GM12864 (cell line): Measurements from ENCODE around the gene SLAMF6.

Experiments
- DNase-seq: peaks from one replicate; pipeline ENCODE4 v3.0.0-alpha.2; 2011; ENCODE audit warnings: low read depth
- H3K4me3 ChIP-seq: 2 replicates; pipeline ENCODE4 v1.5.1; 2011; ENCODE audit warnings: mild to moderate bottlenecking, low read depth, low read length, control low read depth
- TF ChIP-seq, protein P1 (sequence below): IDR thresholded peaks from 2 replicates; pipeline ENCODE4 v1.5.1; 2011; ENCODE audit warnings: low read depth, mild to moderate bottlenecking, moderate library complexity, low read length, control low read depth, inconsistent platforms; ENCODE audit errors: missing control alignments

SLAMF6 gene

DNA sequence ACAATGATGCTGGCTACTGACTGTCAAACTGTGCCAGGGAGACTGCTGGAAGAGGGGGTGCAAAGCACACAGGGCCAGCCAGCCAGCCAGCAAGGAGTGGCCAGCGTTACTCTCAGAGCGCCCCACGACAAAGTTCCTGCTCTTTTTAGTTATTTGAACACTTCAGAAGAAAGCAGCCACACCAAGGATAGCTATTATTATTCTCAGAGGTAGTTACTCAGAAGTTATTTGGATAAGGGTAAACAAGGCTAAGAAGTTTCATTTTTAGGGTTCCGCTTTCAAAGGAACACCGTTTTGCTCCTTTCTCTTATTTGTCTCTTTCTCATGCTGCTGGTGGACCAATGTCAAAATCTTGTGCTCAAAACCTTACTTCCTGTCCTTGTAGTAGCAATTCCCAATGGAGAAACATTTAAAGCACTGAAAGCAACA, 62.8 kb downstream of the SLAMF6 start:
- no peak overlapping the region for H3K4me3 ChIP-seq
- DNase-seq, result peak; percentile 41
- TF ChIP-seq, protein P1, sequence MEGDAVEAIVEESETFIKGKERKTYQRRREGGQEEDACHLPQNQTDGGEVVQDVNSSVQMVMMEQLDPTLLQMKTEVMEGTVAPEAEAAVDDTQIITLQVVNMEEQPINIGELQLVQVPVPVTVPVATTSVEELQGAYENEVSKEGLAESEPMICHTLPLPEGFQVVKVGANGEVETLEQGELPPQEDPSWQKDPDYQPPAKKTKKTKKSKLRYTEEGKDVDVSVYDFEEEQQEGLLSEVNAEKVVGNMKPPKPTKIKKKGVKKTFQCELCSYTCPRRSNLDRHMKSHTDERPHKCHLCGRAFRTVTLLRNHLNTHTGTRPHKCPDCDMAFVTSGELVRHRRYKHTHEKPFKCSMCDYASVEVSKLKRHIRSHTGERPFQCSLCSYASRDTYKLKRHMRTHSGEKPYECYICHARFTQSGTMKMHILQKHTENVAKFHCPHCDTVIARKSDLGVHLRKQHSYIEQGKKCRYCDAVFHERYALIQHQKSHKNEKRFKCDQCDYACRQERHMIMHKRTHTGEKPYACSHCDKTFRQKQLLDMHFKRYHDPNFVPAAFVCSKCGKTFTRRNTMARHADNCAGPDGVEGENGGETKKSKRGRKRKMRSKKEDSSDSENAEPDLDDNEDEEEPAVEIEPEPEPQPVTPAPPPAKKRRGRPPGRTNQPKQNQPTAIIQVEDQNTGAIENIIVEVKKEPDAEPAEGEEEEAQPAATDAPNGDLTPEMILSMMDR, result no peak

DNA sequence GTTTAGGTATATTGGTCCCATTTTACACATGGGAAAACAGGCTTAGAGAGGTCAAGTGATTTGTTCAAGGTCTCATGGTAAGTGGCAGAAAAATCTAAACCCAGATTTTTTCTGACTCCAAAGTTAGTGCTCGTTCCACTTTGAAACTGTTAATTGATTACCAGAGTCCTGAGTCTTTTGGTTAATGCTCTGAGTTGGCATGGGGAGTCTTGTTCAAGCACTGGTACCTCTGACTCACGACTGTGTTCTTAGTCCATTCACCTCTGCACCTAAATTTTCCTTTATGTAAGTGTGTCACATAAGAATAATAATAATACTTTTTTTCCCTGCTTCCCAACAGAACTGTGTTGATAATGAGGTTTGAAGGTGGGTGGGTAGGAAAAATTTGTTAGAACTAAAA, 63.4 kb downstream of the SLAMF6 start:
- TF ChIP-seq, protein P1, result no peak
- H3K4me3 ChIP-seq, result no peak overlapping the region
- no peak for DNase-seq

DNA sequence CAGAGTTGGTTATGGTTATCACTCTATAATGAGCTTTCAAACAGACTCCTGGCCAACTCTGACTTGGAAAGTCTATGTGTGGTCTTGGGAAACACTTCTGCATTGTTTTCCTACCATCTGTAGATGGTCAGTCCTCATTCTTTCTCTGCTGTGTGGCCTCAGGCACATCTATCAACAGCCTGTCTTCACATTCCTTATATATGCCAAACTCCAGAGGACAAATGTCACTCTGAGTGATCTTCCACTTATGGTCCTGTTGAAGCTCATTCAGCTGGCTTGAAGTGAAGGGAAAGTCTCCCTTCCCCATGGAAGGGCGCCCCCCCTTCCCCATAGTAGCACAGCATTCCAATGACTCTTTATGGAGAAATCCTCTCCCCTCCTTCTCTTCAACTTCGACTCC, 64.0 kb downstream of the SLAMF6 start:
- TF ChIP-seq, protein P1, result no peak
- no peak for DNase-seq

DNA sequence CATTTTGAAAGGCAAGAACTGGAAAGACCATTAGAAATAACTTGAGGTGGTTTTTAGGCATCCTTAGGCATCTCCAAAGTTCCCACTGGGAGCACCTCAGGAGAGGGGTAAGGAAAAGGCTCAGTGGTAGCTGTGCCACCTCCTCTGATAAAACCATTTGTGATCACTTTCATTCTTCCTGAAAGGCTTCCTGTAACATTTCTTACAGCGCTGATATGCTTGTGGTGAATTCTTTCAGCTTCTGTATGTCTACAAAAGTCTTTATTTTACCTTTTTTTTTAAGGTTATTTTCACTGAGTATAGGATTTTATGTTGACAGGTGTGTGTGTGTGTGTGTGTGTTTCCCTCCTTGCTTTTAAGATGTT, 67.9 kb downstream of the SLAMF6 start:
- TF ChIP-seq, protein P1, result no peak
- no peak overlapping the region for H3K4me3 ChIP-seq
- no peak for DNase-seq

More for the DNA sequence above, 64.0 kb downstream of the SLAMF6 start:
- H3K4me3 ChIP-seq, result no peak overlapping the region

DNA sequence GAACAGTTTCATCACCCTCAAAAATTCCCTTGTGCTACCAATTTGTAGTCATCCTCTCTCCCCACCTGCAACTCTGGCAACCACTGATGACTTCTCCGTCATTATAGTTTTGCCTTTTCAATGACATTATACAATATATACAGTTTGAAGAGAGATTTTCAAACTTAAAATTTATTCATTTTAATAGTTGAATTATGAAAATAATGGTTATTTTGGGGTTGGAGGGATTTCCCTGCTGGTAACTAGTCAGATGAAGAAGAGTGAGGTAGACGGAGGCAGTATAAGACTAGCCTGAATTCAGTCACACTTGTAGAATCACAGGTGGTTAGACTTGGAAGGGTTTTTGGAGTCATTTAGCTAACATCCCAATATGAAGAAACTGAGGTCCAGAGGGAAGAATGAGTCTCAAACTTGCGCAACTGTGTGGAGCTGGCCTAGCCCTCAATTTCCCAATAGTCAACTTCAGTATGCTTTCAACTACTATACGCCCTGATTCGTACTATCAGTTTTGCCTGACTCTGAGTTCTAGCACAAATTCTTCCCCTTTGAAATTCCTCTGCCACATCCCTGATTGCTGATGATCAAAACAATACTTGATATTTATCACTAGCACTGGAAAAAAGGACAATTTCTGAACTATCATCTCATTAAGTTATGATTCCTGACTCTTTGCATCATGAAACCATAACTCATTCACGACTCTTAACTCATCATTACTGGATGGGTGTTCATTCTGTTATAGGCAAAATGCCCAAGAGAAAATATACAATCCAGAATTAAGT, 68.5 kb downstream of the SLAMF6 start:
- DNase-seq, result no peak
- TF ChIP-seq, protein P1, result no peak
- no peak overlapping the region for H3K4me3 ChIP-seq

DNA sequence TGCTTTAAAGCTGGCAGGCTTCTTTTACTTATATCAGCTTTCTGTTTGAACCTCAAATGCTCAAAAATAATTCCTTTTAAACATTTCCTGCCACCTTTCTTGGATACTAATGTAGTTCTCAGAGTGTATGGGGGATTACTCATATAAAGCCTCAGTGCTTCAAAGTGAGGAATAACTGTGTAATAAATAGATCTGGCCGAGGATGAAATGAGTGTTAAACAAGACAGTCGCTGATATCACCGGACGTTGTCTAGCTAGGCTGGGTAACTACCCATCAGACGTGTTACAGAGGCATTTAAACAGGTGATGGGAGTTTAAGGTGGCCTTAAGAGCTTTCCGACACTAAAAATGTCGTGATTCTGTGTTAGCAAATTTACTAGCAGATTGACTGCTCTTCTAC, 69.6 kb downstream of the SLAMF6 start:
- DNase-seq, result peak; percentile 70
- TF ChIP-seq, protein P1, result no peak
- peak overlapping the region; percentile 17; the same call in 1 of the 2 replicates for H3K4me3 ChIP-seq

DNA sequence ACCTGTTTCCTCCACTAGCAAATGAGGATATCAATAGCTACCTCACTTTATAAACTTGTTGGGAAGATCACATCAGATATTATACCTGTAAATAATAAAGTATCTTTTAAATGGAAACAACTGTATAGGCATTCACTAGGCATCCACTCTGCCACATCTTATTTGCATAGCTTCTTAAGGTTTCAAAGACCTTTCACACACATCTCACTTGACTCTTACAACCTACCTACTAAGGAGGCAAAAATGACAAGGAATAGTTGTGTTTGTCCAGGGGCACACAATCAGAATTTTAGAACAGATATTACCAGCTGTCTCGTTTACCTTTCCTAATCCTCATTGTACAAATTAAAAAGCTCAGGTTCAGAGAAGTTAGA, 71.2 kb downstream of the SLAMF6 start:
- TF ChIP-seq, protein P1, result no peak

More for the DNA sequence above, 71.2 kb downstream of the SLAMF6 start:
- peak overlapping the region; percentile 22; the same call in 1 of the 2 replicates for H3K4me3 ChIP-seq
- no peak for DNase-seq
